CD4-positive, alpha-beta memory T cell (primary cell): ENCODE measurements around the gene ADGRG1. TPM values are rescaled to one million over a fixed set of nuclear protein-coding genes. Genes with fewer than 3 reads are reported as not detected.

ENCODE experiments used
- CTCF ChIA-PET: fragments of 350-600 bp; sonication (Branson Sonifier 250); formaldehyde crosslinking; loops from one replicate; lab custom pipeline; 2021; ENCODE audit warnings: inconsistent platforms; ENCODE audit not compliant: partially characterized antibody; lab: Charles Lee
- POLR2A ChIA-PET: fragments of 350-600 bp; sonication (Branson Sonifier 250); formaldehyde crosslinking; loops from one replicate; lab custom pipeline; 2021; ENCODE audit not compliant: partially characterized antibody; lab: Charles Lee
- DNase-seq, 5 donors: peaks; one replicate each; pipeline versions ENCODE4 v3.0.0 to v3.0.0-alpha.2; 2020 to 2022; ENCODE audit warnings: mixed read lengths in 1 of 5
- H3K27ac ChIP-seq: one replicate; pipeline ENCODE4 v1.7.0; 2013; ENCODE audit warnings: low read depth, low read length
- H3K27me3 ChIP-seq: 2 replicates; pipeline ENCODE4 v1.7.0; 2013; ENCODE audit warnings: mild to moderate bottlenecking, low read length, moderate library complexity; ENCODE audit not compliant: insufficient read depth
- H3K36me3 ChIP-seq: 2 replicates; pipeline ENCODE4 v1.7.0; 2013; ENCODE audit warnings: mild to moderate bottlenecking, low read length, moderate library complexity; ENCODE audit not compliant: insufficient read depth
- H3K4me1 ChIP-seq: 2 replicates; pipeline ENCODE4 v1.7.0; 2013; ENCODE audit warnings: mild to moderate bottlenecking, low read length, moderate library complexity; ENCODE audit not compliant: insufficient read depth
- H3K4me3 ChIP-seq, 2 donors: one replicate each; pipeline ENCODE4 v1.7.0; 2013; ENCODE audit warnings: low read length in 2 of 2, mild to moderate bottlenecking in 1 of 2
- H3K9me3 ChIP-seq, 2 donors: one replicate each; pipeline ENCODE4 v1.7.0; 2013; ENCODE audit warnings: low read length in 2 of 2, control low read depth in 1 of 2; ENCODE audit not compliant: control insufficient read depth in 1 of 2
- H3K27ac Mint-ChIP-seq, 7 donors: one replicate each; pipeline ENCODE4 v1.8.0; 2020 to 2021; ENCODE audit warnings: mixed read lengths in 7 of 7, mild to moderate bottlenecking in 6 of 7, inconsistent platforms in 3 of 7, moderate library complexity in 3 of 7
- H3K27me3 Mint-ChIP-seq, 2 donors: one replicate each; pipeline ENCODE4 v1.8.0; 2020 to 2021; ENCODE audit warnings: mixed read lengths in 2 of 2
- H3K36me3 Mint-ChIP-seq, 2 donors: one replicate each; pipeline ENCODE4 v1.8.0; 2020 to 2021; ENCODE audit warnings: mixed read lengths in 2 of 2, inconsistent platforms in 1 of 2, mild to moderate bottlenecking in 1 of 2
- H3K4me1 Mint-ChIP-seq, 4 donors: one replicate each; pipeline ENCODE4 v1.8.0; 2020 to 2021; ENCODE audit warnings: mixed read lengths in 4 of 4, mild to moderate bottlenecking in 1 of 4
- H3K4me3 Mint-ChIP-seq, 8 donors: one replicate each; pipeline ENCODE4 v1.8.0; 2020 to 2021; ENCODE audit warnings: mixed read lengths in 8 of 8, mild to moderate bottlenecking in 7 of 8, moderate library complexity in 6 of 8, inconsistent platforms in 3 of 8
- H3K9me3 Mint-ChIP-seq, 8 donors: one replicate each; pipeline ENCODE4 v1.8.0; 2020 to 2021; ENCODE audit warnings: mixed read lengths in 8 of 8, mild to moderate bottlenecking in 5 of 8, inconsistent platforms in 3 of 8, moderate library complexity in 1 of 8
- intact Hi-C: fragments of 100-400 bp; cut with micrococcal nuclease; formaldehyde crosslinking; loops from one replicate; pipeline ENCODE4 v1.15.1; 2023
- polyA plus RNA-seq, 2 donors: library from polyadenylated mRNA; unstranded; fragments of 300-500 nt; fragmentation: Illumina TruSeq; gene quantifications; one replicate each; pipeline ENCODE4 v1.2.3, GENCODE V29; 2021
- total RNA-seq, 2 experiments: library from RNA; stranded (reverse); gene quantifications; one replicate each; pipeline ENCODE4 v1.2.3, GENCODE V29; 2021

Gene ADGRG1
- total and polyA plus RNA-seq, 4 experiments from 2014 or later, result 0.33 to 0.53 (median 0.41) TPM; not detected in 1

GRCh38 chr16:57603115-57604024, 25.1 kb upstream of the ADGRG1 start:
- ChIA-PET CTCF (interaction anchor here (3.2 to 19.4 kb wide), 4 partner anchors 7 to 47 kb away, joined by 22 to 357 read pairs (median 46); no protein-coding TSS in a partner anchor), POLR2A (interaction anchor here (1.3 to 1.9 kb wide), 2 partner anchors 10 to 23 kb away, joined by 3 to 6 read pairs; no protein-coding TSS in a partner anchor)
- Histone ChIP-seq H3K4me3 (no peak overlapping the region), H3K36me3 (no peaks in the 10 kb centered on the region), H3K27ac (no peak overlapping the region), H3K9me3 (no peaks in the 10 kb centered on the region), H3K27me3 (no peaks in the 10 kb centered on the region), H3K4me1 (peaks cover 44% of the 10 kb centered on the region)
- intact Hi-C loops, result no loop called here
- H3K27me3 Mint-ChIP-seq, result no peaks in the 10 kb centered on the region
- no peak for DNase-seq
- peaks cover 0 to 3% of the 10 kb centered on the region in 2 donors for H3K36me3 Mint-ChIP-seq
- H3K9me3 Mint-ChIP-seq, result peaks cover 0 to 5% (median 0%) of the 10 kb centered on the region in 8 donors
- peak overlapping the region in 1 of 8 donors; percentile 12 for H3K4me3 Mint-ChIP-seq
- H3K27ac Mint-ChIP-seq, result peak overlapping the region in 6 of 7 donors; percentile 17 to 93 (median 78)
- H3K4me1 Mint-ChIP-seq, result peaks cover 23 to 61% (median 36%) of the 10 kb centered on the region in 4 donors

- Mint-ChIP-seq H3K27me3 (no peaks in the 10 kb centered on the region), H3K4me1 (peaks cover 25 to 63% (median 41%) of the 10 kb centered on the region in 4 donors), H3K36me3 (peaks cover 0 to 3% of the 10 kb centered on the region in 2 donors), H3K4me3 (no peak overlapping the region), H3K9me3 (peaks cover 0 to 2% (median 0%) of the 10 kb centered on the region in 8 donors), H3K27ac (peak overlapping the region in 1 of 7 donors; percentile 91)
- ChIA-PET POLR2A (interaction anchor here (1.9 kb wide), 1 partner anchor 11 kb away, joined by 6 read pairs; no protein-coding TSS in a partner anchor), CTCF (interaction anchor here (5.6 to 19.4 kb wide), 2 partner anchors 12 to 46 kb away, joined by 59 to 357 read pairs; no protein-coding TSS in a partner anchor)
- Histone ChIP-seq H3K4me1 (peaks cover 52% of the 10 kb centered on the region), H3K27ac (no peak overlapping the region), H3K4me3 (no peak overlapping the region), H3K9me3 (no peaks in the 10 kb centered on the region), H3K36me3 (no peaks in the 10 kb centered on the region), H3K27me3 (no peaks in the 10 kb centered on the region)
- intact Hi-C loops, result no loop called here
- no peak for DNase-seq
These were observed 24.3 kb upstream of the ADGRG1 start for GRCh38 chr16:57604177-57604576.

GRCh38 chr16:57606147-57606846, 22.1 kb upstream of the ADGRG1 start:
- Histone ChIP-seq H3K36me3 (no peaks in the 10 kb centered on the region), H3K4me3 (no peak overlapping the region), H3K27ac (no peak overlapping the region), H3K27me3 (no peaks in the 10 kb centered on the region), H3K4me1 (peaks cover 49% of the 10 kb centered on the region), H3K9me3 (no peaks in the 10 kb centered on the region)
- no peaks in the 10 kb centered on the region for H3K9me3 Mint-ChIP-seq
- intact Hi-C loops, result no loop called here
- CTCF ChIA-PET, result interaction anchor here (1.0 to 1.4 kb wide), 2 partner anchors 42 to 43 kb away, joined by 3 to 4 read pairs; no protein-coding TSS in a partner anchor
- no peak overlapping the region for H3K4me3 Mint-ChIP-seq
- H3K27ac Mint-ChIP-seq, result no peak overlapping the region
- no peak for DNase-seq
- peaks cover 31 to 58% (median 42%) of the 10 kb centered on the region in 4 donors for H3K4me1 Mint-ChIP-seq
- POLR2A ChIA-PET, result no interaction called here
- H3K27me3 Mint-ChIP-seq, result no peaks in the 10 kb centered on the region
- no peaks in the 10 kb centered on the region for H3K36me3 Mint-ChIP-seq

- DNase-seq, result no peak
- no peaks in the 10 kb centered on the region for H3K9me3 ChIP-seq
- Mint-ChIP-seq H3K9me3 (no peaks in the 10 kb centered on the region), H3K4me3 (no peak overlapping the region), H3K4me1 (peaks cover 26 to 51% (median 37%) of the 10 kb centered on the region in 4 donors), H3K27me3 (no peaks in the 10 kb centered on the region), H3K36me3 (no peaks in the 10 kb centered on the region), H3K27ac (no peak overlapping the region)
- no peak overlapping the region for H3K4me3 ChIP-seq
- CTCF ChIA-PET, result interaction anchor here (1.4 kb wide), 1 partner anchor 43 kb away, joined by 3 read pairs; no protein-coding TSS in a partner anchor
- no peaks in the 10 kb centered on the region for H3K36me3 ChIP-seq
- H3K27ac ChIP-seq, result no peak overlapping the region
- no peaks in the 10 kb centered on the region for H3K27me3 ChIP-seq
- peaks cover 43% of the 10 kb centered on the region for H3K4me1 ChIP-seq
- POLR2A ChIA-PET, result interaction anchor here (0.6 kb wide), 1 partner anchor 15 kb away, joined by 3 read pairs; no protein-coding TSS in a partner anchor
- intact Hi-C loops, result no loop called here
These were observed 21.5 kb upstream of the ADGRG1 start for GRCh38 chr16:57606847-57607501.

GRCh38 chr16:57607676-57608461, 20.6 kb upstream of the ADGRG1 start:
- Mint-ChIP-seq H3K27ac (peak overlapping the region in 2 of 7 donors; percentile 22 to 70), H3K4me3 (no peak overlapping the region), H3K36me3 (no peaks in the 10 kb centered on the region), H3K4me1 (peaks cover 18 to 43% (median 28%) of the 10 kb centered on the region in 4 donors), H3K27me3 (no peaks in the 10 kb centered on the region), H3K9me3 (no peaks in the 10 kb centered on the region)
- H3K27me3 ChIP-seq, result no peaks in the 10 kb centered on the region
- no peaks in the 10 kb centered on the region for H3K36me3 ChIP-seq
- no peaks in the 10 kb centered on the region for H3K9me3 ChIP-seq
- peaks cover 34% of the 10 kb centered on the region for H3K4me1 ChIP-seq
- ChIA-PET CTCF (interaction anchor here (1.4 to 5.1 kb wide), 5 partner anchors 7 to 42 kb away, joined by 3 to 64 read pairs (median 33); no protein-coding TSS in a partner anchor), POLR2A (interaction anchor here (1.3 to 3.4 kb wide), 2 partner anchors 13 to 15 kb away, joined by 3 to 21 read pairs; no protein-coding TSS in a partner anchor)
- intact Hi-C loops, result loop anchor here (2.0 kb wide), 1 partner anchor 17 kb away; no protein-coding TSS in a partner anchor
- H3K4me3 ChIP-seq, result no peak overlapping the region
- no peak overlapping the region for H3K27ac ChIP-seq
- DNase-seq, result no peak
